Measurements from ENCODE around the gene FAF1. TPM values are rescaled to one million over a fixed set of nuclear protein-coding genes. Genes with fewer than 3 reads are reported as not detected.

The FAF1 gene
- total RNA-seq, 1 experiment from 2014 or later: 73.2 TPM

DNA sequence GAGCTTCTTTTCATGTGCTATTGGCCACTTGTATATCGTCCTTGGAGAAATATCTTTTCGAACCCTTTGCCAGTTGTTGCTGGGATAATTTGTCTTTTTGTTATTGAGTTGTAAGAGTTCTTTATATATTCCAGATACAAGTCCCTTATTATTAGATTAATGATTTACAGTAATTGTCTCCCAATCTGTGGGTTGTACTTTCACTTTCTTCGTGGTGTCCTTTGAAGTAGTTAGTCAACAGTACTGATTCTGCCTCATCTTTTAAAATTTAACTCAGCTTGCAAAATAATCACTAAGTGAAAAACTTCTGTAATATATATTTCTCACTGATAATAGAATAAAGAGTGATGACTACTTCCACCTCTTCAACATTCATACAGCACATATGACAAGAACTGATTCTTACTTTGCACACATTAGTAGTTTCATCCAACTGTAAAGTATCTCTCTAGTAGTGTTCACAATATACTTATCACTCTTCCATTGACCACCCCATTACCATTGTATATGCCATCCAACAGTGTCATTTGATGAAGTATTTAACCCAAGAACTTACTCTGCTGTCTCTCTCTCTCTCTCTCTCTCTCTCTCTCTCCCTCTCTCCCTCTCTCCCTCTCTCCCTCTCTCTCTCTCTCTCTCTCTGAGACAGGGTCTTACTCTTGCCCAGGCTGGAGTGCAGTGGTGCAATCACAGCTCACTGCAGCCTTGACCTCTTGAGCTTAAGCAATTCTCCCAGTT is 432.6 kb downstream of the FAF1 start:
- Histone ChIP-seq H3K36me3 (ENCODE audit: control insufficient read depth in 1 of 2, insufficient read depth in 2 of 2, low read length in 2 of 2) (no peaks in the 10 kb centered on the region; a peak in 1 of 4 replicates), H3K4me1 (ENCODE audit: control insufficient read depth in 1 of 2, insufficient read depth in 2 of 2, low read length in 2 of 2) (no peaks in the 10 kb centered on the region), H3K4me2 (ENCODE audit: low read length) (no peak overlapping the region), H4K20me1 (ENCODE audit: insufficient read depth) (no peaks in the 10 kb centered on the region), H3K79me2 (ENCODE audit: insufficient read depth, low read length) (no peaks in the 10 kb centered on the region), H3K9ac (ENCODE audit: low read length) (no peak overlapping the region), H3K9me3 (ENCODE audit: control insufficient read depth in 1 of 2, insufficient read depth in 1 of 2, low read depth in 1 of 2, low read length in 2 of 2) (no peaks in the 10 kb centered on the region), H3K27me3 (ENCODE audit: insufficient read depth, low read length) (no peaks in the 10 kb centered on the region), H3K27ac (ENCODE audit: low read depth, low read length) (no peak overlapping the region), H3K9me2 (ENCODE audit: insufficient read depth) (no peaks in the 10 kb centered on the region), H2AFZ (ENCODE audit: low read depth, low read length, poor library complexity, severe bottlenecking) (no peak overlapping the region), H3K4me3 (replicated peaks in 1 of 2; ENCODE audit: low read depth in 1 of 2, low read length in 2 of 2) (no peak overlapping the region)
- no TSS peak for BruUV-seq (replicated peaks)
- ChIA-PET RAD21 (ENCODE audit: low non-redundant PET in 1 of 2, low total read pairs in 2 of 2, uncharacterized antibody in 2 of 2, unreplicated experiment in 2 of 2) (no interaction called here), CTCF (no interaction called here), POLR2A (no interaction called here)
- DNase-seq (ENCODE audit: low read depth, low spot score): no peak
- ATAC-seq: no peak
- TF ChIP-seq EZH2phosphoT487 (IDR thresholded peaks at IDR 0.05; ENCODE audit: borderline replicate concordance) (no peak), ZNF274 (IDR thresholded peaks at IDR 0.05; ENCODE audit: low read depth, low read length) (no peak), ATF3 (IDR thresholded peaks at IDR 0.05) (no peak), EGR1 (IDR thresholded peaks at IDR 0.05; ENCODE audit: low read depth) (no peak), REST (IDR thresholded peaks at IDR 0.05; ENCODE audit: low read depth) (no peak), ZBTB33 (IDR thresholded peaks at IDR 0.05; ENCODE audit: extremely low read depth, insufficient replicate concordance, low read length) (no peak)
- intact Hi-C loops (cut with micrococcal nuclease): no loop called here
